ENCODE data around the gene DMC1.

DMC1 gene

GRCh38 chr22:38566726-38567504, 3.1 kb downstream of the DMC1 start:
- FAIRE-seq, result no peak

DNA sequence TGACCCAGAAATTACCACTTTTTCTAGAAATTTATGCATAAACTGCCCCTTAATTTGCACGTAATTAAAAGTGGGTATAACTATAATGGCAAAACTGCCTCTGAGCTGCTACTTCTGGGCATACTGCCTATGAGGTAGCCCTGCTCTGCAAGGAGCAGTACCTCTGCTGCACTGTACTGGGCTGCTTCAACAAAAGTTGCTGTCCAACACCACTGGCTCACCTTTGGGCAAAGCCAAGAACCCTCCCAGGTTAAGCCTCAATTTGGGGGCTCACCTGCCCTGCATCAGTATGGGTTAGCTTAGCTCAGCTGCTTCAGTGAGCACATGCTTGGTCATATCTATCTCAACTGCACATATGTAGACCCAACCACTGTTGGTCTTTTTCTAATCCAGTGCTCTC, 4.5 kb downstream of the DMC1 start:
- FAIRE-seq, result no peak

DNA sequence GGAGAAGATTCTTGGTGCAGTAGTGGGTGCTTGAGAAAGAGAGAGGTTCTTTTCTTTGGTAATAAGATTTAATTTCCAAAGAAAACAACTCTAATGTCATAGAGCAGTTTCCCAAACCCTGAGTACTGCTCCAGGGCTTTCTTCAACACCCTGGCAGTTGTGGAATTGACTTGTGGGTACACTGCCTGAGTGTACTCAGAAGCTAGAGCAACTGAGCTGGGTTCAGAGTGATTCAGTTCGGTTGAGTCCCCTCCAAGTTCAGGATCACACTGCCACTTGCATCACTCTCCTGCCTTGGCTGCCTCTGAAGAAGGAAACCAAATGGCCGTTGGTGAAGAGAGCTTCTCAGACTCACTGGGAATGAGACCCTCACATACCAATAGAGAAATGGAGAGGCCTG, 5.3 kb downstream of the DMC1 start:
- FAIRE-seq, result no peak

DNA sequence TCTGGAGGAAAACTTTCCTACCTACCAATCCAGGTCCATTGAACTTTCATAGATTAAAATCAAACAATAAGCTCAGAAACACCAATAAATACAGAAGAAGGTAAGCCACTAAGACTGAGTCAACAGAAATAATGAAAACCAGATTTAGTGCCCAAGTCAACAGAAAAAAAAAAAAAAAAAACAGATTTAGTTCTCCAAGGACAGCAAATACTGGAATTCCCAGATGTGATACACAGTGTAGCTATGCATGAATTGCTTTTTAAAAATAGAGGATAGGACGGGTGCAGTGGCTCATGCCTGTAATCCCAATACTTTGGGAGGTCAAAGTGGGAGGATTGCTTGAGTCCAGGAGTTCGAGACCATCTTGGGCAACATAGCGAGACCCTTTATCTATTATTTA, 15.7 kb downstream of the DMC1 start:
- no peak for FAIRE-seq

DNA sequence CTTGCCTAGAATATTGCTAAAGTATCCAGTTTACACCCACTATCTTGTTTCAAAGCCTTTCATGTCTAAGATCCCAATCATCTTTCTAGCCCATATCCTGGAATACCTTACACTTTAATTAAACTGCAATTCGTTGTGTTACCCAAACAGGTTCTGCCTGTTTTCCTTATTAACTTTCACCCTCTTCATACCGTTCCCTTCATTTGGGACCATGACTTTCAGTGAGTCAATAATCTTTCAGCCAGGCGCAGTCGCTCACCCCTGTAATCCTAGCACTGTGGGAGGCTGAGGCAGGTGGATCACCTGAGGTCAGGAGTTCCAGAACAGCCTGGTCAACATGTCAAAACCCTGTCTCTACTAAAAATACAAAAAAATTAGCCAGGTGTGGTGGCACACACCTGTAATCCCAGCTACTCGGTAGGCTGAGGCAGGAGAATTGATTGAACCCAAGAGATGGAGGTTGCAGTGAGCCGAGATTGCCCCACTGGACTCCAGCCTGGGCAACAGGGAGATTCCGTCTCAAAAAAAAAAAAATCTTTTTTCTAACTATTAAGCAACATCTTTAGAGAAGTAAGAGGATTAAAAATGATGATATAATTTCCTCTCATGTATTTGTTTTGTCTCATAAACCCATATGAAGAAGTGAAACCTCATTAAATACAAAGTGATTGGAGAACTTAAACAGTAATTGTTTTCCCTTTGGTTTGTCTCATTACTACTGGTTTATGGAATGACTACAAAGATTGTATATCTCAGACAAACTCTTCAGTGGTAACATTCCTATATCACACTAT, 20.7 kb downstream of the DMC1 start:
- no peak for FAIRE-seq

GRCh38 chr22:38540701-38541100, 29.3 kb downstream of the DMC1 start:
- no peak for FAIRE-seq

- FAIRE-seq, result no peak
Measured at GRCh38 chr22:38531251-38531938, 38.6 kb downstream of the DMC1 start.

DNA sequence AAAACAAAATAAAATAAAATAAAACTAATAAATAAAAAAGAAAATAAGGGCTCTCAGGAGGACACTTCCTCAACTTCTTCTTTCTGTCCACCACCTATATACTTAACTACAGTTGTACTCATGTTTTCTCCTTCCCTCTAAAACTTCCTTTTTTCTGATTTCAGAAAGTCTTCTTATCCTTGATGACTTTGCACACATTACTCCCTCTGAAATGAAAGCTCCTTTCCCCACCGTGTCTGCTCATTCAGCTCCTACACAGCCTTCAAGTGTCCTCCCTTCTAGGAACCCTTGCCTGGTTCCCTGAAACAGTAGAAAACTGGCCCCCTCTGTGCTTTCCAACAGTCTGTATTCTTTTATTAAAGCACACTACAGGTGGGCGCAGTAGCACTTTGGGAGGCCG, 45.6 kb downstream of the DMC1 start:
- FAIRE-seq, result no peak

DNA sequence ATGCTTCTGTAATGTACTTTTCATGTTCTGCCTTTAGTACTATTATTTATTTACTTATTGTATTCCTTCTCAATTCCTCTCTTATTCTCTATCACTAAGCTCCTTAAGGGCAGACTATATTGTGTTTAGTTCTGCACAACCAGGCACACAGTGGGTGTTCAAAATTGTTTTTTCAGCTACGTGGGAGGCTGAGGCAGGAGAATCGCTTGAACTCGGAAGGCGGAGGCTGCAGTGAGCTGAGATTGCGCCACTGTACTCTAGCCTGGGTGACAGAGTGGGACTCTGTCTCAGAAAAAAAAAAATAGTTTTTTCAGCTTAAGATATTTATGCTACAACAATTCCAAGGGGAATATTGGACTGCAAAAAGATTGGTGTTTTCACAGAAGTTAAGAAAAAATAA, 46.5 kb downstream of the DMC1 start:
- no peak for FAIRE-seq

- no peak for FAIRE-seq
Measured at GRCh38 chr22:38523029-38523428, 47.0 kb downstream of the DMC1 start.

GRCh38 chr22:38519453-38520250, 50.3 kb downstream of the DMC1 start:
- no peak for FAIRE-seq

DNA sequence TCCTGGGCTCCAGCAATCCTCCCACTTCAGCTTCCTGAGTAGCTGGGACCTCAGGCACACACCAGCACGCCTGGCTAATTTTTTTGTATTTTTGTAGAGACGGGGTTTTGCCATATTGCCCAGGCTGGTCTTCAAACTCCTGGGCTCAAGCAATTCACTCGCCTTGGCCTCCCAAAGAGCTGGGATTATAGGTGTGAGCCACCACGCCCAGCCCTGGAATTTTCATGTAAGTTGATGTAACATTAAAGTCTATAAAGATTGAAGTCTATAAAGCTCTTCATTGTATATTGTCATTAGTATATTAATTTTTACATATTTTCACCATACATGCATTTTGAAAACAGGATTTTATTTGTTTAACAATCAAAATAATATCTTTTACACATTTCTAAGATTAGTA, 51.4 kb downstream of the DMC1 start:
- no peak for FAIRE-seq

DNA sequence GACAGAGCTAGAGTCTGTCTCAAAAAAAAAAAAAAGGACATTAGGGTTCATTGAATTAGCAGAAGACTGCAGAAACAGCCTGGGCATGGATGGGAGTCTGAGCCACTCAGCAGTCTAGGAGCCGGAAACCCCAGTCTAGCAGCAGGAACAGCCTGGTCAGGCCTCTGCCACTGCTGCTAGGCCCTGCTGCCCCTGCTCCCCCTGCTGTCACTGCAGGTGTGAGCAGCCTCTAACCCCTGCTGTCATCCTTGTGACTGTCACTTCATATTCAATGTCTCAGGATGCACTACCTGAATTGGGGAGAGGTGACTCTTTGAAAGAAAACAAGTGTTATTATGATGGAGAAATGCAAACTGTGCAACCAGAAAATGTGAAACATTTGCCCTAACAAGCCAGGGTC, 56.9 kb downstream of the DMC1 start:
- no peak for FAIRE-seq

DNA sequence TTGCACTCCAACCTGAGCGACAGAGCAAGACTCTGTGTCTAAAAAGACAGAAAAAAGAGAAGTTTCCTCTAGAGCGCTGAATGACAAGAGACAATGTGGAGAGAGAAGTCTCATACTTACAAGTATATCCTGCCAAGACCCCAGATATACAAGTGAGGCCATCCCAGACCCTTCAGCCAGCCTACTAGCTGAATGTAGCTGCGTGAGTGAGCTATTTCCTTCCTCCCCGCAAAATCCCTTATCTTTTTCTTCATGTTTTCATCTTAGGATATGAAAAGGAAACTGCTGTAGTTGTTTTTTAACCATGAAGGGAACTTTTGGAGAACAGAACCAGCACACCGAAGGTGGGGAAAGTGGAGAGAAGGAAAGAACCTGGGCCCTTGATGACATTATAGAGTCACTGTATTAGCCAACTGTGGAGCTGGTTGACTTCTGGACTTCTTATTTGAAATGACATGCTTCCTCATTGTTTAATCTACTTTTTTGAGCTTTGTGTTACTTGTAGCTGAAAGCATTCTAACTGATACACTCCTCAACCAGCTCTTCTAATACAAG, 59.5 kb downstream of the DMC1 start:
- no peak for FAIRE-seq

DNA sequence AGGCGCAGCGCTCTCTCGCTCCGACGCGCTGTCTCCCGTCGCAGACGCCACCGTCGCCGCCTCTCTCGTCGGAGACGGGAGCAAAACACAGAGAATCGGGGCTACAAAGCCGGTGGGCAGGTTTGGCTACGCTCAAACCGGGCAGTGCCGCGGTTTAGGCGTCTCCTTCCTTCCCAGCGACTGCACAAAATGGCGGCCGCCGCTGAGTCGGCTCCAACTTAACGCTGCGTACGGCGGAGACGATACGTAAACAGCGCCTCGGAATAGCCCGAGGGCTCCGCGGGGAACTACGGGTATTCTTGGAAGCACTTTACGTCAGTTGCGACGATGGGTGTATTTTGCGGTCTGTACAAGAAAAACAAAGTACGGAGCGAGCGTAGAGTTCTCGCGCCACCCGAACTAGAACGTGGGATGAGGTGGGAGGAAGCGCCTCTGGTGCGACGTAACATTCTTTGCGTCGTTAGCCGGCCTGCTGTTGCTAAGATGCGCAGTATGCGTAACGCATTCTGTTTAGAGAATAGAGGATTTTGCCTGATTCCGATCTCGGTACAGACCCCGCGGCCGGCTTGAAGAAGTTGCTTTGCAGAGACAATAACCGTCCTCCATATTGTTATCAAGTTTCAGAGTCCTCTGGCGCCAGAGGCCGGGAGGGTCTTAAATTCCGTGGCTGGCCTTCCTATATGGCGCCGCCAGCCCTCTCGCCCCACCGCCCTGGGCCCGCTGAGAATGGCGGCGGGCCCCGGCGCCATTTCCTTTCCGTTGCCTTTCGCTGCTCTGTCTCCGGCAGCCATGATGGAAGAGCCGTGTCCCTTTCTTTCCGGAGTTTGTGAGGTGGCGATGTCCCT, 63.6 kb downstream of the DMC1 start, which contains the start of gene DDX17:
TSS of gene DDX17 (minus strand) at position 194 of the 845 bp plus-strand sequence.
- FAIRE-seq, result peak; percentile 98

- FAIRE-seq, result no peak
Measured at GRCh38 chr22:38505541-38506117, 64.4 kb downstream of the DMC1 start.

DNA sequence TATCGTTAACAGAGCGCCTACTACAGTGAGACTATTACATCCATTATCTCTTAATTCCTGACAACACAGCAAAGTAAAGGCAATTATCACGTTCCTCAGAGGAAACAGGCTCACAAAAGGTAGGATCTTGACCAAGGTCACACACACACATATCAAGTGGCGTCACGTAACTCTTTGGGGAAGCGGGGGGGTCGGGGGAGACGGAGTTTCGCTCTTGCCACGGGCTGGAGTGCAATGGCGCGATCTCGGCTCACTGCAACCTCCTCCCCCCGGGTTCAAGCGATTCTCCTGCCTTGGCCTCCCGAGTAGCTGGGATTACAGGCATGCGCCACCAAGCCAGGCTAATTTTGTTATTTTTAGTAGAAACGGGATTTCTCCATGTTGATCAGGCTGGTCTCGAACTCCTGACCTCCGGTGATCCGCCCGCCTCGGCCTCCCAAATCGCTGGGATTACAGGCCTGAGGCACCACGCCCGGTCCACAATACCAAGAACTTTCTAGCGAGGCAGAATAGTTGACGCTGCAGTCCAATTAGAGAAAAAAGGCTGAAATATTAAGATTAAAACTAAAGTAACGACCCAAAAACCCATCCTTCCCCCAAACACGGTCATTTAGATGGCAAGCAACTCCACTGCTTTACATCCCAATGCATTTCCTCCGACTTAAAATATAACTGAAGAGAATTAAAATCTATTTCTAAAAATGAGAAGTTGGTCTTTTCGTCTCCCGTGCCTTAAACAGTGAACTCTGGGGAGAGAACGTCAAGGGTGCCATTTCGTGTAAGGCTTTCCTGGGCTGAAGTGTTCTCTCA, 65.0 kb downstream of the DMC1 start:
- FAIRE-seq, result no peak

GRCh38 chr22:38503021-38503420, 67.0 kb downstream of the DMC1 start:
- no peak for FAIRE-seq

- FAIRE-seq, result no peak
Measured at GRCh38 chr22:38501797-38502672, 67.9 kb downstream of the DMC1 start.

All from A204.1 (cell line).